Neutrophil (primary cell): ENCODE measurements around the gene TRPC1.

Experiments
- H3K27ac ChIP-seq: fragments of 200-600 bp; sonication (generic); 2 replicates; pipeline ENCODE4 v1.5.1; 2016; ENCODE audit warnings: mild to moderate bottlenecking, moderate library complexity
- H3K27me3 ChIP-seq: fragments of 200-600 bp; sonication (generic); 2 replicates; pipeline ENCODE4 v1.6.0; 2016; ENCODE audit warnings: mild to moderate bottlenecking
- H3K36me3 ChIP-seq: fragments of 200-600 bp; sonication (generic); 2 replicates; pipeline ENCODE4 v1.5.1; 2017
- H3K4me1 ChIP-seq, 2 experiments: fragments of 200-600 bp in 1 of 2; sonication (generic) in 1 of 2; 1 replicate in 1 of 2; 2 replicates in 1 of 2; pipeline versions ENCODE4 v1.5.1 to v1.6.1; 2013 to 2016; ENCODE audit warnings: low read depth in 1 of 2, low read length in 1 of 2, mild to moderate bottlenecking in 1 of 2, moderate library complexity in 1 of 2; ENCODE audit not compliant: control insufficient read depth in 1 of 2, insufficient read depth in 1 of 2
- H3K4me3 ChIP-seq, 2 experiments: fragments of 200-600 bp in 1 of 2; sonication (generic) in 1 of 2; 1 replicate in 1 of 2; 2 replicates in 1 of 2; pipeline ENCODE4 v1.5.1; 2013 to 2016; ENCODE audit warnings: low read depth in 1 of 2, low read length in 1 of 2, mild to moderate bottlenecking in 1 of 2, moderate library complexity in 1 of 2
- H3K9me3 ChIP-seq: fragments of 200-600 bp; sonication (generic); 2 replicates; pipeline ENCODE4 v1.5.1; 2016
- TF ChIP-seq, protein P1 (sequence below): fragments of 200-600 bp; sonication (generic); IDR thresholded peaks from 2 replicates; pipeline ENCODE4 v1.5.1; 2016; ENCODE audit warnings: antibody characterized with exemption

Gene TRPC1

DNA sequence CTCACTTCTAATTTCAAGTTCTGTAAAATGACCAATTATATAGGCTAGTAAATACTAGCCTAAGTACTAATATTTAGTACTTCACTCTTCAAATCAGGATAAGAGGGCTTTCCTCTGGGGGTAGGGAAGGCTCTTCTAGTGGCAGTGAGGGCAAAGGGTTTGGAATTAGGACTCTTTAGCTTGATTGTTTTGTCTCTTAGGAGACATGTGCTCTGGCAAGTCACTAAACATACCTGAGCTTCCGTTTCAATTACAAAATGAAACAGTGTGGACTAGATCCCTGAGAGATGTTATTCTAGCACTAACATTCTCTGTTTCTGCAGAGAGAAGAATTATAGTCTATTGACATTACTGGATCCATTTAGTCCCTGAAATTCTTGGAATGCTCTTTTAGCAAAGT lies 93.5 kb downstream of the TRPC1 start:
- Histone ChIP-seq H3K9me3 (no peaks in the 10 kb centered on the region), H3K27me3 (no peaks in the 10 kb centered on the region), H3K4me1 (no peaks in the 10 kb centered on the region), H3K4me3 (no peak overlapping the region), H3K36me3 (peaks cover 31% of the 10 kb centered on the region), H3K27ac (no peak overlapping the region)
- TF ChIP-seq, protein P1, sequence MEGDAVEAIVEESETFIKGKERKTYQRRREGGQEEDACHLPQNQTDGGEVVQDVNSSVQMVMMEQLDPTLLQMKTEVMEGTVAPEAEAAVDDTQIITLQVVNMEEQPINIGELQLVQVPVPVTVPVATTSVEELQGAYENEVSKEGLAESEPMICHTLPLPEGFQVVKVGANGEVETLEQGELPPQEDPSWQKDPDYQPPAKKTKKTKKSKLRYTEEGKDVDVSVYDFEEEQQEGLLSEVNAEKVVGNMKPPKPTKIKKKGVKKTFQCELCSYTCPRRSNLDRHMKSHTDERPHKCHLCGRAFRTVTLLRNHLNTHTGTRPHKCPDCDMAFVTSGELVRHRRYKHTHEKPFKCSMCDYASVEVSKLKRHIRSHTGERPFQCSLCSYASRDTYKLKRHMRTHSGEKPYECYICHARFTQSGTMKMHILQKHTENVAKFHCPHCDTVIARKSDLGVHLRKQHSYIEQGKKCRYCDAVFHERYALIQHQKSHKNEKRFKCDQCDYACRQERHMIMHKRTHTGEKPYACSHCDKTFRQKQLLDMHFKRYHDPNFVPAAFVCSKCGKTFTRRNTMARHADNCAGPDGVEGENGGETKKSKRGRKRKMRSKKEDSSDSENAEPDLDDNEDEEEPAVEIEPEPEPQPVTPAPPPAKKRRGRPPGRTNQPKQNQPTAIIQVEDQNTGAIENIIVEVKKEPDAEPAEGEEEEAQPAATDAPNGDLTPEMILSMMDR, result no peak

DNA sequence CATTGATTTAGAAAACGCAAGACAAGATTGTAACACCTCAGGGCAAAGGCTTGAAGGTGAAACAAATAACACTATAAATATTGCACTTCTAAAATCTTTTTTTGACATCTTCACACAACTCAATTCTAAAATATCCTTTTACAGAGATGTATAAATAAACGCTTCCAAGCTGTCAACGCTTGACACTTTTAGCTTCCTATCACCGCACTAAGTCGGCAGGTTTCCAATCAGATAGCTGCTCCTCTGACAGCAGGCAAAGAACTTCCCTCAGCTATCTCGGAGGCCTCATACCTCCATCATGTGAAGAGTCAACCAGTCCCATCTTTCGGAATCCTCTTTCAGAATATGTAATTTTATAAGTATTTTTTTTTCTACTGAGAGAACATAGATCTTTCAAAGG lies 94.1 kb downstream of the TRPC1 start:
- peaks cover 31% of the 10 kb centered on the region for H3K36me3 ChIP-seq
- H3K9me3 ChIP-seq, result no peaks in the 10 kb centered on the region
- H3K27ac ChIP-seq, result no peak overlapping the region
- H3K4me3 ChIP-seq, result no peak overlapping the region
- TF ChIP-seq, protein P1, result no peak
- H3K4me1 ChIP-seq, result no peaks in the 10 kb centered on the region
- no peaks in the 10 kb centered on the region for H3K27me3 ChIP-seq

- Histone ChIP-seq H3K27ac (no peak overlapping the region), H3K4me3 (no peak overlapping the region), H3K36me3 (peaks cover 31% of the 10 kb centered on the region), H3K4me1 (no peaks in the 10 kb centered on the region), H3K9me3 (no peaks in the 10 kb centered on the region), H3K27me3 (no peaks in the 10 kb centered on the region)
- TF ChIP-seq, protein P1, result no peak
These were observed 94.8 kb downstream of the TRPC1 start for GRCh38 chr3:142818651-142819050.

DNA sequence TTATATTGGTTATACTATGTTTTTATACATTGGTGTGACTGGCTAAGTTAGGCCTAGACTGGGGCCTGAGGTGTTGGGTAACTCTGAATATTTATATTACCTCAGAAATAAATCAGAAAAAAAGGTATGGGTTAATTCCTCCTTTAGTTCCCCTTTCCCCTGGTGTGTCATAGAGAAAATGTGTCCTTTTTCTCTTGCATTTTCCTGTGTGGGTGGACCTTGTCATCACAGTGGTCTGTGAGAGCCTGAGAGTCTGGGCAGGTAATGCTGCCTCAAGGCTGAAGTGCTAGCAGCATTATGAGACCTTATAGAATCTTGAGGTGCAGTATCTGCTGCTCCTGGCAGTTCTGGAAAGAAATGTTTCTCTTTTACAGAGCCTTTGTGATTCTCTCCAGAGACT lies 95.3 kb downstream of the TRPC1 start:
- H3K4me1 ChIP-seq, result no peaks in the 10 kb centered on the region
- no peak overlapping the region for H3K4me3 ChIP-seq
- TF ChIP-seq, protein P1, result no peak
- H3K36me3 ChIP-seq, result peaks cover 31% of the 10 kb centered on the region
- no peak overlapping the region for H3K27ac ChIP-seq
- no peaks in the 10 kb centered on the region for H3K9me3 ChIP-seq
- no peaks in the 10 kb centered on the region for H3K27me3 ChIP-seq

DNA sequence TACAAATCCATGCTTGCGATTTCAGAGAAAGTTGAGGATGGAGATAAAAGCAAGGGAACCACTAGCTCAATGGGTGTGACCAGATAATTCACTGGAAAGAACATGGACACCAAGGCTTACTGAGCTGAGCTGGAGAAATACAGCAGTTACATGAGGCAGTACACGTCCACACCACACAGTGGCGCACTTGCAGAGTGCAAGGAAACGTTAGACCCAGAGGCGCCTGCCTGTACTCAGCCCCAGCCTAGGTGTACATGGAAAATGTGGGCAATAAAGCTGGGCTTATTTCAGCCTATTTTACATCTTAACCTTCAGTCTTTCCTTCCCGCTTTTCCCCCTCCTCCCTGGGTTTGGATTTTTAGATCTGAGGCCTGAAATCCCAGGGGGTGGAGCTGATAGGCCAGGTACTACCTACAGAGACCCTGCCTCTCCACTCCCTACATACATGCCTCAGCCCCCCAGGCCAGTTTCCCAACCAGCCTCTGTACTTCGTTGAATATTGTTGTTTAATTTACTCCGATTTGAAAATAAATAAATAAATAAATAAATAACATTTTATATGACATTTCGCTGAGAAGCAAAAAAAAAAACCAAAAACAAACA lies 105.0 kb downstream of the TRPC1 start:
- H3K27me3 ChIP-seq, result no peaks in the 10 kb centered on the region
- no peaks in the 10 kb centered on the region for H3K4me1 ChIP-seq
- no peak overlapping the region for H3K4me3 ChIP-seq
- TF ChIP-seq, protein P1, result peak; percentile 49
- H3K36me3 ChIP-seq, result no peaks in the 10 kb centered on the region
- no peaks in the 10 kb centered on the region for H3K9me3 ChIP-seq
- no peak overlapping the region for H3K27ac ChIP-seq
